Endothelial cell (in vitro differentiated cells): ENCODE measurements around the gene DHRS4. TPM values are rescaled to one million over a fixed set of nuclear protein-coding genes. Genes with fewer than 3 reads are reported as not detected.

Experiments
- DNase-seq: peaks from one replicate; pipeline ENCODE4 v3.0.0; 2021; ENCODE audit warnings: low spot score
- H3K27ac Mint-ChIP-seq: one replicate; pipeline ENCODE4 v1.8.0; 2021; ENCODE audit warnings: mixed read lengths, inconsistent platforms; ENCODE audit not compliant: unreplicated experiment
- H3K27me3 Mint-ChIP-seq: one replicate; pipeline ENCODE4 v1.8.0; 2021; ENCODE audit warnings: mild to moderate bottlenecking, moderate library complexity, mixed read lengths, inconsistent platforms; ENCODE audit not compliant: unreplicated experiment
- H3K36me3 Mint-ChIP-seq: one replicate; pipeline ENCODE4 v1.8.0; 2021; ENCODE audit warnings: mild to moderate bottlenecking, low read depth, mixed read lengths, inconsistent platforms; ENCODE audit not compliant: unreplicated experiment
- H3K4me1 Mint-ChIP-seq: one replicate; pipeline ENCODE4 v1.8.0; 2021; ENCODE audit warnings: mild to moderate bottlenecking, mixed read lengths, inconsistent platforms; ENCODE audit not compliant: unreplicated experiment
- H3K4me3 Mint-ChIP-seq: one replicate; pipeline ENCODE4 v1.8.0; 2021; ENCODE audit warnings: mild to moderate bottlenecking, mixed read lengths, inconsistent platforms; ENCODE audit not compliant: unreplicated experiment
- H3K9me3 Mint-ChIP-seq: one replicate; pipeline ENCODE4 v1.8.0; 2021; ENCODE audit warnings: mixed read lengths, inconsistent platforms; ENCODE audit not compliant: unreplicated experiment
- total RNA-seq: library from RNA; stranded (reverse); fragmentation: NEBNext Ultra II Directional; extraction: Animal tissue kit (Norgen Biotek cat#: 25700); gene quantifications from one replicate; pipeline ENCODE4 v1.2.1, GENCODE V29; 2021; ENCODE audit not compliant: unreplicated experiment
- TF ChIP-seq, protein P1 (sequence below): fragments of 200-600 bp; sonication (generic); IDR thresholded peaks from one replicate; pipeline ENCODE4 v1.5.0; 2021; ENCODE audit warnings: antibody characterized with exemption; ENCODE audit not compliant: unreplicated experiment

The DHRS4 gene
- total RNA-seq, 1 donor from 2014 or later, result 18.9 TPM

DNA sequence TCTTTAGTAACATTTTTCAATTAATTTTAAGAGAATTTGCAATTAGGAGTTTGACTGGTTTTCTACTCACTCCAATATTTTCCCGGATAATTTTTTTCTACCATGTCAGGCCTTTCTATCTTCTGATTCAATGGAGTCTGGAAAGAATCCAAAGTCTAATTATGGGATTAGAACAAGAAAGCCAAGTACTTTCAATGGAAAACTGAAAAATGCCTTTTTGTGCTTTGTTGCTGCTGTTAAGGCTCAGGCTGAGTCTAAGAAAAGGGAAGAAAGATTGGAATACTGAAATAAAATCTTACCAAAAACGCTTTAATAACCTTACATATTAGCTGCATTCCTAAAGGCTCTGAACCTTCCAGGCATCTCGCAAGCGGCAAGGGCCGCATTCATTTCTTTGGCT, 24.4 kb upstream of the DHRS4 start:
- H3K4me3 Mint-ChIP-seq, result no peak overlapping the region

DNA sequence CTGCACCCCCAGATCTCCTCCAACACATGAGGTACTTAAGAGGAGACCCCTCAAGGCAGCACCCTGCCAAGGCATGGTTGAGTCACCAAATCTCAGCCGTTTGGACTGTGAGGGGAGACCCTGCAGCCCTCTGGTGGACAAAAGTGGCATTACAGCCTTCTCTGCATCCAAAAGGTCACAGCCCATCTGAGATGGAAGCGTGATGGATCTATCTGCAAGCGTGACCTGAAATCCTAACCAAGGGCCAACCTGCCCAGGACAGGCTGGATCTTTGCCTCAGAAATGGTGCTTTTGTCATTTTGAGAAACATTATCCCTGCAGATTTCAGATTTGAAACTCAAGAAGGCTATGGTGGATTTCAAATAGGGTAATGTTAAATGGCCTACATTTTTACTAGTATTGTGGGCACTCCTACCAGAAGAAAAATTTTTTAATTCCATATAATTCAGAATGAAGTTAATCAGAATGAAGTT, 23.7 kb upstream of the DHRS4 start:
- DNase-seq, result peak; percentile 88
- Mint-ChIP-seq H3K9me3 (no peaks in the 10 kb centered on the region), H3K27me3 (peaks cover 2% of the 10 kb centered on the region), H3K36me3 (no peaks in the 10 kb centered on the region), H3K4me3 (no peak overlapping the region), H3K27ac (no peak overlapping the region), H3K4me1 (no peaks in the 10 kb centered on the region)
- TF ChIP-seq, protein P1, sequence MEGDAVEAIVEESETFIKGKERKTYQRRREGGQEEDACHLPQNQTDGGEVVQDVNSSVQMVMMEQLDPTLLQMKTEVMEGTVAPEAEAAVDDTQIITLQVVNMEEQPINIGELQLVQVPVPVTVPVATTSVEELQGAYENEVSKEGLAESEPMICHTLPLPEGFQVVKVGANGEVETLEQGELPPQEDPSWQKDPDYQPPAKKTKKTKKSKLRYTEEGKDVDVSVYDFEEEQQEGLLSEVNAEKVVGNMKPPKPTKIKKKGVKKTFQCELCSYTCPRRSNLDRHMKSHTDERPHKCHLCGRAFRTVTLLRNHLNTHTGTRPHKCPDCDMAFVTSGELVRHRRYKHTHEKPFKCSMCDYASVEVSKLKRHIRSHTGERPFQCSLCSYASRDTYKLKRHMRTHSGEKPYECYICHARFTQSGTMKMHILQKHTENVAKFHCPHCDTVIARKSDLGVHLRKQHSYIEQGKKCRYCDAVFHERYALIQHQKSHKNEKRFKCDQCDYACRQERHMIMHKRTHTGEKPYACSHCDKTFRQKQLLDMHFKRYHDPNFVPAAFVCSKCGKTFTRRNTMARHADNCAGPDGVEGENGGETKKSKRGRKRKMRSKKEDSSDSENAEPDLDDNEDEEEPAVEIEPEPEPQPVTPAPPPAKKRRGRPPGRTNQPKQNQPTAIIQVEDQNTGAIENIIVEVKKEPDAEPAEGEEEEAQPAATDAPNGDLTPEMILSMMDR, result peak; percentile 99

More for the DNA sequence above, 24.4 kb upstream of the DHRS4 start:
- Mint-ChIP-seq H3K27ac (no peak overlapping the region), H3K27me3 (peaks cover 2% of the 10 kb centered on the region), H3K9me3 (no peaks in the 10 kb centered on the region), H3K4me1 (no peaks in the 10 kb centered on the region), H3K36me3 (no peaks in the 10 kb centered on the region)
- TF ChIP-seq, protein P1, result no peak
- DNase-seq, result no peak

DNA sequence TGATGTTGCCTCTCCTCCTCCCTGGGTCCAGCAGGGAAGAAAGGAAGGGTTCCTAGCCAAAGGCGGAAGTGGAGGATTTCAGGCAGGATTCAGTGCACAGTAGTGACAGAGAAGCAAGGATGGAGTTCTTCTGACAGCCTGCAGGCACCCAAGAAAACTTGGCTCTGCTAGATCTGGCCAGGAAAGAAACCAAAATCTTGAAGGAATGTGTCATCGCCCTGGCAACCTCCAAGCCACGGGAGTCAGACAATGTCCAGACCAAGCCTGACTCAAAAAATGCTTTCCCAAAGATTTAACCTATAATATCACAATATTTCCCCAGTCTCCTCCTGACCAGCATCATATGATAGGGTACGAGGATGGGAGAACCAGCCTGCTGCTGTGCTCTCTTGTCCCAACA, 22.8 kb upstream of the DHRS4 start:
- Mint-ChIP-seq H3K36me3 (no peaks in the 10 kb centered on the region), H3K27ac (no peak overlapping the region), H3K9me3 (no peaks in the 10 kb centered on the region), H3K4me1 (no peaks in the 10 kb centered on the region), H3K27me3 (peaks cover 2% of the 10 kb centered on the region), H3K4me3 (no peak overlapping the region)
- TF ChIP-seq, protein P1, result no peak
- no peak for DNase-seq

DNA sequence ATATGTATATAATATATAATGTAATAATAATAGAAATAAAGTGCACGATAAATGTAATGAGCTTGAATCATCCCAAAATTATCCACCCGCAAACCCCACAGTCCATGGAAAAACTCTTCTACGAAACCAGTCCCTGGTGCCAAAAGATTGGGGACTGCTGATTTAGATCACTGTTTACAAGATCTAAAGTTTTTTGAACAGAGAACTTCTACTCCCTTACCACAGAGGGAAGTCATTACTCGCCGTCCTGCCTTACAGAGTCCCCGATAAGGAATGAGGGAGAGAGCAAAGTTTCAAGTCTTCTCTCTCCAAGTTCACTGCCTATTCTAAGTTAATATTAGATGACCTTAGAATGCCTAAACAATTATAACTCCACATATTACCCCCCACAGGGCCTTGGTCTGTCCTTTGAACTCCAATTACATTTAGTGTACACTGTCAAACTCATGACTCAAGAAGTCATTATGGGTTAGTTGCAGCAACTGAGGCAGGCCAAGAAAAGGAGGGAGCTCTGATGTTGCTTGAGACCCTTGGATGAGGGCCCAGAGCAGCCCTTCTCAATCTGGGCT, 21.8 kb upstream of the DHRS4 start:
- H3K9me3 Mint-ChIP-seq, result no peaks in the 10 kb centered on the region
- DNase-seq, result no peak
- no peak overlapping the region for H3K4me3 Mint-ChIP-seq
- H3K36me3 Mint-ChIP-seq, result no peaks in the 10 kb centered on the region
- no peaks in the 10 kb centered on the region for H3K4me1 Mint-ChIP-seq
- TF ChIP-seq, protein P1, result no peak
- H3K27me3 Mint-ChIP-seq, result peaks cover 2% of the 10 kb centered on the region
- H3K27ac Mint-ChIP-seq, result no peak overlapping the region

DNA sequence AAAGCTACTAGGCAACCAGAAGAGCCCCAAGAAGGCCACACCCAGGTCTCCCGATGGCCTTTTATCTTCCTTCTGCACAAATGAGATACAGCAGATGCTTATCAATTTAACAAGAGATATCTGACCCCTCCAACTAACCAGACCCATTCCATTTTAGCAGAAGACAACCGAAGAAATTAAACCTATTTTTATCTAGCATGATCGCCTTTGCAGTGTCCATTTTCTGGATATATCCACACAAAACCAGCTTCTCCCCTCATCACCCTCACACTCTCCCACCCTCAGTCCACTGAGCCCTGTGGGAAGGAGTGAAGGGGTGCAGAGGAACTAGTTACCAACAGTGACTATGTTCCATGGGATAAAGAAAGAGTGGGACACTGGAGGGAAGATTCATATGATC, 20.9 kb upstream of the DHRS4 start:
- Mint-ChIP-seq H3K27ac (no peak overlapping the region), H3K9me3 (no peaks in the 10 kb centered on the region), H3K36me3 (no peaks in the 10 kb centered on the region), H3K4me3 (no peak overlapping the region), H3K4me1 (no peaks in the 10 kb centered on the region), H3K27me3 (peaks cover 2% of the 10 kb centered on the region)
- no peak for DNase-seq
- TF ChIP-seq, protein P1, result no peak
